AG04450 (cell line): ENCODE measurements around the gene LAMB2. TPM values are rescaled to one million over a fixed set of nuclear protein-coding genes. Genes with fewer than 3 reads are reported as not detected.

Source experiments
- CTCF ChIA-PET: fragments of 300-600, 350-600 bp; formaldehyde crosslinking; extraction: SDS; loops from one replicate; lab custom pipeline; 2022; ENCODE audit warnings: antibody characterized with exemption, inconsistent platforms; lab: Charles Lee
- POLR2A ChIA-PET: fragments of 350-600 bp; formaldehyde crosslinking; extraction: SDS; loops from one replicate; lab custom pipeline; 2021; ENCODE audit warnings: antibody characterized with exemption, inconsistent platforms; lab: Yijun Ruan, JAX
- DNase-seq: peaks from one replicate; pipeline ENCODE4 v3.0.0-alpha.2; 2011; ENCODE audit warnings: low read depth, low spot score
- H3K27ac ChIP-seq: one replicate; pipeline ENCODE4 v1.5.1; 2012; ENCODE audit warnings: low read depth, low read length, control low read depth
- H3K27me3 ChIP-seq: one replicate; pipeline ENCODE4 v1.6.0; 2012; ENCODE audit warnings: low read length; ENCODE audit not compliant: control insufficient read depth, insufficient read depth
- H3K4me3 ChIP-seq: 2 replicates; pipeline ENCODE4 v1.5.1; 2011; ENCODE audit warnings: mild to moderate bottlenecking, low read depth, low read length, control low read depth
- H3K9me3 ChIP-seq: 2 replicates; pipeline ENCODE4 v1.5.1; 2012; ENCODE audit warnings: low read length; ENCODE audit not compliant: control insufficient read depth, insufficient read depth
- CTCF ChIP-seq: IDR thresholded peaks from 2 replicates; pipeline ENCODE4 v1.5.1; 2011; ENCODE audit warnings: low read depth, low read length, control low read depth, inconsistent platforms
- polyA plus RNA-seq: library from polyadenylated mRNA; depleted of rRNA; stranded (reverse); fragments of >200 nt; gene quantifications from 2 replicates; pipeline ENCODE4 v1.2.3, GENCODE V29; 2011

Gene LAMB2
- polyA plus RNA-seq, 1 experiment = 470 TPM

DNA sequence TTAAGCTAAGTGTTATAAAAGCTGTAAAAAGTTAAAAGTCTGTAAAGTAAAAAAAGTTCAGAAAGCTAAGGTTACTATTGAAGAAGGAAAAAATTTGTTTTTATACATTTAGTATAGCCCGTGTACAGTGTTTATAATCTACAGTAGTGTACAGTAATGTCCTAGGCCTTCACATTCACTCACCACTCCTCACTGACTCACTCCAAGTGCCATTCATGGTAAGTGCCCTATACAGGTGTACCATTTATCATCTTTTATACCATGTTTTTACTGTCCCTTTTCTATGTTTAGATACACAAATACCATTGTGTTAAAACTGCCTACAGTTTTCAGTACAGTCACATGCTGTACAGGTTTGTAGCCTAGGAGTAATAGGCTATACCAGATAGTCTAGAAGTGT is 24.4 kb upstream of the LAMB2 start:
- no peaks in the 10 kb centered on the region for H3K27me3 ChIP-seq
- H3K4me3 ChIP-seq = no peak overlapping the region
- DNase-seq = no peak
- no peak overlapping the region for H3K27ac ChIP-seq
- no peaks in the 10 kb centered on the region for H3K9me3 ChIP-seq
- CTCF ChIA-PET = interaction anchor here (3.4 kb wide), 1 partner anchor 13 kb away, joined by 13 read pairs; no protein-coding TSS in a partner anchor
- no peak for TF ChIP-seq CTCF
- POLR2A ChIA-PET = interaction anchor here (1.9 kb wide), 1 partner anchor 24 kb away, joined by 12 read pairs; no protein-coding TSS in a partner anchor

DNA sequence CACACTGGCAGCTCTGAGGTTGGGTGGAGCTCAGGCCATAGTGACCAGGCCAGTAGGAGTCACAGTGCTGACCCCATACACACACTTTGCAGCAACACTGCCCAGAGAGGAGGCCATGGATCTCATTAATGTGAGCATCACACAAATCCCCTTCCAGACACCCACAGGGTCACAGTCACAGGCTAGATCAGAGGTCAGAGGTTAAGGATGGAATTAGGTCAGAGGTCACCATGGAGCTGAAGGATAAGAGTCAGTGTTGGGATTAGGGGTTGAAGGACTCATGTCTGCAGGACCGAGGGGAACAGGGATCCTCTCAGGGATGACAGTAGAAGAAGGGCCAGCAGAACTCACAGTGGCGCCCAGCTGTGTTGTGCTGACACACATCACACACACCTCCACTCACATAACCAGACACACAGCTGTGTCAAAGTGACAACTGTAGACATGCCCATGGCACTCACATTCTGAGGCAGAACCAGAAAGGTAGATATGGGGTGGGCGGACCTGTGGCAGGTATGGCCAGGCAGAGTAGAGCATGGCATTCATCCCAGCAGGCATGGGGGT is 20.6 kb upstream of the LAMB2 start:
- TF ChIP-seq CTCF = no peak
- H3K9me3 ChIP-seq = no peaks in the 10 kb centered on the region; the same call in 1 of the 2 replicates
- no peak overlapping the region for H3K27ac ChIP-seq
- DNase-seq = no peak
- POLR2A ChIA-PET = interaction anchor here (0.5 kb wide), 1 partner anchor 57 kb away, joined by 4 read pairs; no protein-coding TSS in a partner anchor
- CTCF ChIA-PET = interaction anchor here (0.6 to 1.5 kb wide), 2 partner anchors 17 to 1346 kb away, joined by 4 to 12 read pairs; no protein-coding TSS in a partner anchor
- H3K27me3 ChIP-seq = no peaks in the 10 kb centered on the region
- H3K4me3 ChIP-seq = no peak overlapping the region

- H3K4me3 ChIP-seq = no peak overlapping the region
- POLR2A ChIA-PET = no interaction called here
- no peak overlapping the region for H3K27ac ChIP-seq
- no peak for TF ChIP-seq CTCF
- no peak for DNase-seq
- no peaks in the 10 kb centered on the region; the same call in 1 of the 2 replicates for H3K9me3 ChIP-seq
- CTCF ChIA-PET = no interaction called here
- no peaks in the 10 kb centered on the region for H3K27me3 ChIP-seq
Observed at GRCh38 chr3:49151610-49152009, 18.8 kb upstream of the LAMB2 start.

DNA sequence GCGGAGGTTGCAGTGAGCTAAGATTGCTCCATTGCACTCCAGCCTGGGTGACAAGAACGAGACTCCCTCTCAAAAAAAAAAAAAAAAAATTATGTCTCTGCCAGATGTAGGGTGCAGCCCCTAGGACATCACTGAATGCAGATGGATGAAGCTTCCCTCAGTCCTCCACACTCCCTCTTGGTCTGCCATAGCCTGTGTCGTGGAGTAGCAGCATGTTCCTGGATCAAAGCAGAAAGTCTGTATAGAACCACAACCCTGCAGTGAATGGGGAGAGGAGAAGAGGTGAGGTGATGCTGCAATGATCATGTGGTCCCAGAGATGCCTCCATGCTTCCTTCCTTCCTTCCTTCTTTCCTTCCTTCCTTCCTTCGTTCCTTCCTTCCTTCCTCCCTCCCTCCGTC is 15.3 kb upstream of the LAMB2 start:
- TF ChIP-seq CTCF = no peak
- ChIA-PET CTCF (interaction anchor here (0.7 kb wide), 1 partner anchor 336 kb away, joined by 3 read pairs; no protein-coding TSS in a partner anchor), POLR2A (no interaction called here)
- H3K4me3 ChIP-seq = no peak overlapping the region
- no peaks in the 10 kb centered on the region; the same call in 1 of the 2 replicates for H3K9me3 ChIP-seq
- no peak overlapping the region for H3K27ac ChIP-seq
- no peaks in the 10 kb centered on the region for H3K27me3 ChIP-seq
- no peak for DNase-seq

DNA sequence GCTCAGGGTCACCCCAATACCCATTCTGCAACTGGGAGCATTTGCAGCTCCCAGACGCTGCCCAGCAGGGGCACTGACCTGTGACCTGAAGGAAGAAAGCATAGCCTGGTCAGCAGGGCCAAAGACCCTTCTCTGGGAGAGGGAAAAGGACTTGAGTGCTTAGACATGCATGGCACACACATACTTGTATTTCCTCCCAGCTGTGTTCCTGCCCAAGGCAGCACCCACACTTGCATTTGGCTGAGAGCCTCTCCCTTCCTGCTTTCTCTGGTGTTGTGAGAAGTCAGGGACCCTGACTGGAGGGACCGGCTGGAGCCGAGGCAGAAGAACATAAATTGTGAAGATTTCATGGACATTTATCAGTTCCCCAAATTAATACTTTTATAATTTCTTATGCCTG is 7.2 kb upstream of the LAMB2 start:
- CTCF ChIA-PET = no interaction called here

More for the DNA sequence above, 7.2 kb upstream of the LAMB2 start:
- POLR2A ChIA-PET = no interaction called here
- Histone ChIP-seq H3K27ac (no peak overlapping the region), H3K27me3 (peaks cover 5% of the 10 kb centered on the region), H3K4me3 (no peak overlapping the region), H3K9me3 (no peaks in the 10 kb centered on the region; the same call in none of the 2 replicates)
- TF ChIP-seq CTCF = no peak
- no peak for DNase-seq
